IMR-90 (cell line): ENCODE data around the gene IGSF3. TPM values are rescaled to one million over a fixed set of nuclear protein-coding genes. Genes with fewer than 3 reads are reported as not detected.

Source experiments
- ATAC-seq: fragments of 200-7000 bp; cut with Tn5 transposase; 2 replicates; pipeline ENCODE4 v1.9.1; 2020; ENCODE audit warnings: low read depth, mild to moderate bottlenecking, moderate library complexity
- BruUV-seq: library from RNA; stranded (reverse); fragments of 400-500 nt; replicated peaks from 2 replicates; lab custom pipeline; 2021; lab: Mats Ljungman, UMichigan
- CTCF ChIA-PET: fragments of 300-600 bp; formaldehyde crosslinking; extraction: SDS; loops from one replicate; lab custom pipeline; 2021; ENCODE audit warnings: antibody characterized with exemption; lab: Yijun Ruan, JAX
- POLR2A ChIA-PET: fragments of 300-600 bp; sonication (Branson Sonifier 250); formaldehyde crosslinking; loops from one replicate; lab custom pipeline; 2022; ENCODE audit warnings: antibody characterized with exemption; ENCODE audit not compliant: unreplicated experiment; lab: Charles Lee
- DNase-seq: peaks from one replicate; pipeline ENCODE4 v3.0.0; 2013
- H2AFZ ChIP-seq: replicated peaks from 2 replicates; pipeline ENCODE3; 2013; ENCODE audit warnings: low read length, mild to moderate bottlenecking; ENCODE audit not compliant: poor library complexity
- H2AK5ac ChIP-seq: 2 replicates; pipeline ENCODE4 v1.6.1; 2013; ENCODE audit warnings: low read depth, low read length, inconsistent platforms
- H2AK9ac ChIP-seq: replicated peaks from 2 replicates; pipeline ENCODE3; 2013; ENCODE audit warnings: mild to moderate bottlenecking, low read depth, low read length, moderate library complexity; ENCODE audit not compliant: poor library complexity
- H2BK120ac ChIP-seq: 2 replicates; pipeline ENCODE4 v1.6.1; 2013; ENCODE audit warnings: low read depth, low read length, inconsistent platforms
- H2BK15ac ChIP-seq: 3 replicates; pipeline ENCODE4 v1.6.1; 2013; ENCODE audit warnings: low read depth, low read length, inconsistent platforms
- H2BK20ac ChIP-seq: 2 replicates; pipeline ENCODE4 v1.6.1; 2013; ENCODE audit warnings: low read depth, mild to moderate bottlenecking, inconsistent platforms, low read length, moderate library complexity
- H2BK5ac ChIP-seq: 2 replicates; pipeline ENCODE4 v1.6.1; 2013; ENCODE audit warnings: mild to moderate bottlenecking, low read depth, low read length, inconsistent platforms; ENCODE audit not compliant: poor library complexity, severe bottlenecking
- H3K14ac ChIP-seq: replicated peaks from 2 replicates; pipeline ENCODE4 v1.6.1; 2013; ENCODE audit warnings: low read depth, low read length, inconsistent platforms
- H3K18ac ChIP-seq: 2 replicates; pipeline ENCODE4 v1.6.1; 2013; ENCODE audit warnings: low read depth, low read length, control low read depth
- H3K23ac ChIP-seq: 2 replicates; pipeline ENCODE4 v1.6.1; 2013; ENCODE audit warnings: low read depth, low read length, inconsistent platforms
- H3K27ac ChIP-seq: 2 replicates; pipeline ENCODE4 v1.5.1; 2013; ENCODE audit warnings: mild to moderate bottlenecking, control low read depth, low read length; ENCODE audit not compliant: insufficient read depth
- H3K27me3 ChIP-seq: 2 replicates; pipeline ENCODE4 v1.6.1; 2013; ENCODE audit warnings: low read length; ENCODE audit not compliant: control insufficient read depth, insufficient read depth
- H3K36me3 ChIP-seq: 2 replicates; pipeline ENCODE4 v1.6.1; 2013; ENCODE audit warnings: low read length, mixed read lengths; ENCODE audit not compliant: control insufficient read depth, insufficient read depth
- H3K4ac ChIP-seq: 2 replicates; pipeline ENCODE4 v1.6.1; 2013; ENCODE audit warnings: low read depth, low read length, inconsistent platforms
- H3K4me1 ChIP-seq: 2 replicates; pipeline ENCODE4 v1.6.1; 2013; ENCODE audit warnings: low read length, mixed read lengths; ENCODE audit not compliant: control insufficient read depth, insufficient read depth
- H3K4me2 ChIP-seq: 2 replicates; pipeline ENCODE4 v1.6.1; 2013; ENCODE audit warnings: low read depth, mild to moderate bottlenecking, control low read depth, low read length, moderate library complexity
- H3K4me3 ChIP-seq: 2 replicates; pipeline ENCODE4 v1.5.1; 2013; ENCODE audit warnings: low read depth, mild to moderate bottlenecking, control low read depth, low read length, moderate library complexity; ENCODE audit not compliant: insufficient read depth
- H3K56ac ChIP-seq: 2 replicates; pipeline ENCODE4 v1.6.1; 2013; ENCODE audit warnings: low read length, inconsistent platforms; ENCODE audit not compliant: insufficient read depth; ENCODE audit errors: extremely low read depth
- H3K79me1 ChIP-seq, 2 experiments: 2 replicates each; pipeline ENCODE4 v1.6.1; 2013; ENCODE audit warnings: low read length in 2 of 2, inconsistent platforms in 1 of 2, low read depth in 1 of 2
- H3K9ac ChIP-seq: 2 replicates; pipeline ENCODE4 v1.6.1; 2013; ENCODE audit warnings: low read depth, low read length, control low read depth
- H3K9me1 ChIP-seq: 2 replicates; pipeline ENCODE4 v1.6.1; 2013; ENCODE audit warnings: low read length, inconsistent platforms; ENCODE audit not compliant: insufficient read depth
- H3K9me3 ChIP-seq: 2 replicates; pipeline ENCODE4 v1.6.1; 2013; ENCODE audit warnings: low read length; ENCODE audit not compliant: control insufficient read depth, insufficient read depth
- H4K20me1 ChIP-seq: 2 replicates; pipeline ENCODE4 v1.6.1; 2013; ENCODE audit warnings: low read length, inconsistent platforms; ENCODE audit not compliant: insufficient read depth
- H4K5ac ChIP-seq: 2 replicates; pipeline ENCODE4 v1.6.1; 2013; ENCODE audit warnings: mild to moderate bottlenecking, low read depth, low read length, control low read depth
- H4K8ac ChIP-seq, 2 experiments: 2 replicates each; pipeline ENCODE4 v1.6.1; 2013; ENCODE audit warnings: low read depth in 2 of 2, low read length in 2 of 2, control low read depth in 1 of 2, inconsistent platforms in 1 of 2
- H4K91ac ChIP-seq: 2 replicates; pipeline ENCODE4 v1.6.1; 2013; ENCODE audit warnings: low read depth, low read length, inconsistent platforms; ENCODE audit not compliant: insufficient read depth
- BHLHE40 ChIP-seq: fragments of 150-350 bp; IDR thresholded peaks from 2 replicates; pipeline ENCODE4 v1.6.1; 2016; ENCODE audit warnings: mild to moderate bottlenecking, low read depth, low read length
- CHD1 ChIP-seq: IDR thresholded peaks from 2 replicates; pipeline ENCODE4 v1.6.1; 2012; ENCODE audit warnings: low read depth, low read length, improper control_type of control experiment
- MAFK ChIP-seq: IDR thresholded peaks from 2 replicates; pipeline ENCODE4 v1.6.1; 2012; ENCODE audit warnings: low read depth, low read length, improper control_type of control experiment
- MAZ ChIP-seq: IDR thresholded peaks from 2 replicates; pipeline ENCODE4 v1.6.1; 2012; ENCODE audit warnings: low read depth, mild to moderate bottlenecking, low read length, improper control_type of control experiment, moderate library complexity, borderline replicate concordance
- MXI1 ChIP-seq: IDR thresholded peaks from 2 replicates; pipeline ENCODE4 v1.6.1; 2012; ENCODE audit warnings: low read depth, mild to moderate bottlenecking, low read length, moderate library complexity, borderline replicate concordance
- NFE2L2 ChIP-seq: fragments of 150-350 bp; IDR thresholded peaks from 2 replicates; pipeline ENCODE4 v1.6.1; 2016; ENCODE audit warnings: low read depth, mild to moderate bottlenecking, low read length
- POLR2A ChIP-seq: IDR thresholded peaks from 2 replicates; pipeline ENCODE4 v1.6.1; 2012; ENCODE audit warnings: mild to moderate bottlenecking, low read depth, low read length
- RAD21 ChIP-seq: IDR thresholded peaks from 2 replicates; pipeline ENCODE4 v1.6.1; 2012; ENCODE audit warnings: low read length, improper control_type of control experiment
- SMC3 ChIP-seq: fragments of 150-350 bp; IDR thresholded peaks from 2 replicates; pipeline ENCODE4 v1.6.1; 2016; ENCODE audit warnings: low read depth, mild to moderate bottlenecking, antibody characterized with exemption, low read length, moderate library complexity
- WGBS, 2 experiments: methylation state at CpG; one replicate each; pipeline versions ENCODE4 v1.1.5 to v1.1.7; 2013; ENCODE audit warnings: missing lambda C conversion rate in 2 of 2; ENCODE audit not compliant: insufficient read length in 1 of 2; ENCODE audit errors: extremely low coverage in 2 of 2; 5-methylcytosine and 5-hydroxymethylcytosine counted together
- dilution Hi-C: fragments of 300-500 bp; cut with HindIII; formaldehyde crosslinking; loops from one replicate; pipeline ENCODE4 v1.14.3; 2018; ENCODE audit warnings: low sequenced_read_pairs; ENCODE audit not compliant: unreplicated experiment
- in situ Hi-C: fragments of 300-500 bp; cut with MboI; formaldehyde crosslinking; loops from 3 replicates; pipeline ENCODE4 v1.14.3; 2019; ENCODE audit warnings: low sequenced_read_pairs, inconsistent platforms, mixed read lengths
- intact Hi-C: fragments of 100-400 bp; cut with micrococcal nuclease; formaldehyde crosslinking; loops from 2 replicates; pipeline ENCODE4 v1.10.0; 2022
- polyA plus RNA-seq, 3 experiments: library from polyadenylated mRNA; depleted of rRNA; stranded (reverse); fragments of >200 nt; gene quantifications; 2 replicates each; pipeline ENCODE4 v1.2.3, GENCODE V29; 2012; ENCODE audit warnings: low replicate concordance in 1 of 3
- total RNA-seq: library from RNA; depleted of rRNA; stranded (reverse); fragments of >200 nt; gene quantifications from 2 replicates; pipeline ENCODE4 v1.2.3, GENCODE V29; 2012
- TF ChIP-seq, protein P1 (sequence below): fragments of 150-350 bp; IDR thresholded peaks from 2 replicates; pipeline ENCODE4 v1.6.1; 2016; ENCODE audit warnings: low read depth, mild to moderate bottlenecking, low read length, moderate library complexity, borderline replicate concordance
- TF ChIP-seq, protein P2 (sequence below): conservative IDR thresholded peaks from 2 replicates; pipeline ENCODE4 v1.5.1; 2012; ENCODE audit warnings: mild to moderate bottlenecking, low read depth, low read length, improper control_type of control experiment
- TF ChIP-seq, protein P3 (sequence below): fragments of 150-350 bp; IDR thresholded peaks from 2 replicates; pipeline ENCODE4 v1.6.1; 2017; ENCODE audit warnings: mild to moderate bottlenecking, antibody characterized with exemption, low read length, low read depth

The IGSF3 gene
- total and polyA plus RNA-seq, 2 of the 4 experiments (the other 2 are of a cell fraction) = under 0.01 to 0.02 TPM

DNA sequence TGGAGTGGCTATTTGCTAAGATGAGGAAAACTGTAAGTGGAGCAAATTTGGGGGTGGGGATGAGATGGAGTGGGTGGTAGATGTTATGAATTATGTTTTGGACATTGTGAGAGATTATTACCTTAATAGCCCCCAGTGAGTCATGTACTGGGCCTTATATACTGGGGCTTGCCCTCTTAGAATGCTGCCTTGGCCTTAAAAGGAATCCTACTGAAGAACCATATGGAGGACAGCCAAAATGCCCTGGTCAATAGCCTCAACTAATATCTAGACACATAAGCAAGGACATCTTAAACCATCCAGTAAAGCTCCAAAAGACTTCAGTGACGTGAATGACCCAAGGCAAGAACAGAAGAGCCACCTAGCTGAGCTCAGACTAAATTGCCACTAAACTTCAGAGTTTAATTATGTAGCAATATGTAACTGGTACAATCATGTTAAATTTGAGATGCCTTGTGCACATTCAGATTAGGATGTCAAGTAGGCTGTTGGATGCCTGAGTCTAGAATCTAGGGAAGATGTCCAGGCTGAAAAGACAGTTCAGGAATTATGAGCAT is 13.9 kb upstream of the IGSF3 start:
- no peak overlapping the region for H3K9ac ChIP-seq
- no peak overlapping the region for H3K18ac ChIP-seq
- H3K14ac ChIP-seq = no peak overlapping the region
- no peak overlapping the region for H3K4me3 ChIP-seq
- H3K4ac ChIP-seq = no peak overlapping the region
- no peak overlapping the region for H2BK5ac ChIP-seq
- in situ Hi-C loops (no loop called here), dilution Hi-C loops (no loop called here), intact Hi-C loops (no loop called here)
- H3K9me3 ChIP-seq = no peaks in the 10 kb centered on the region
- H3K27me3 ChIP-seq = no peaks in the 10 kb centered on the region
- no peak overlapping the region for H4K91ac ChIP-seq
- WGBS, 2 experiments = no CpG with 5 or more reads among the region's 1 CpG
- no peak overlapping the region for H4K8ac ChIP-seq
- TF ChIP-seq MAFK = no peak
- TF ChIP-seq, protein P1, sequence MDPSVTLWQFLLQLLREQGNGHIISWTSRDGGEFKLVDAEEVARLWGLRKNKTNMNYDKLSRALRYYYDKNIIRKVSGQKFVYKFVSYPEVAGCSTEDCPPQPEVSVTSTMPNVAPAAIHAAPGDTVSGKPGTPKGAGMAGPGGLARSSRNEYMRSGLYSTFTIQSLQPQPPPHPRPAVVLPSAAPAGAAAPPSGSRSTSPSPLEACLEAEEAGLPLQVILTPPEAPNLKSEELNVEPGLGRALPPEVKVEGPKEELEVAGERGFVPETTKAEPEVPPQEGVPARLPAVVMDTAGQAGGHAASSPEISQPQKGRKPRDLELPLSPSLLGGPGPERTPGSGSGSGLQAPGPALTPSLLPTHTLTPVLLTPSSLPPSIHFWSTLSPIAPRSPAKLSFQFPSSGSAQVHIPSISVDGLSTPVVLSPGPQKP = no peak
- no peak for TF ChIP-seq MAZ
- TF ChIP-seq, protein P2, sequence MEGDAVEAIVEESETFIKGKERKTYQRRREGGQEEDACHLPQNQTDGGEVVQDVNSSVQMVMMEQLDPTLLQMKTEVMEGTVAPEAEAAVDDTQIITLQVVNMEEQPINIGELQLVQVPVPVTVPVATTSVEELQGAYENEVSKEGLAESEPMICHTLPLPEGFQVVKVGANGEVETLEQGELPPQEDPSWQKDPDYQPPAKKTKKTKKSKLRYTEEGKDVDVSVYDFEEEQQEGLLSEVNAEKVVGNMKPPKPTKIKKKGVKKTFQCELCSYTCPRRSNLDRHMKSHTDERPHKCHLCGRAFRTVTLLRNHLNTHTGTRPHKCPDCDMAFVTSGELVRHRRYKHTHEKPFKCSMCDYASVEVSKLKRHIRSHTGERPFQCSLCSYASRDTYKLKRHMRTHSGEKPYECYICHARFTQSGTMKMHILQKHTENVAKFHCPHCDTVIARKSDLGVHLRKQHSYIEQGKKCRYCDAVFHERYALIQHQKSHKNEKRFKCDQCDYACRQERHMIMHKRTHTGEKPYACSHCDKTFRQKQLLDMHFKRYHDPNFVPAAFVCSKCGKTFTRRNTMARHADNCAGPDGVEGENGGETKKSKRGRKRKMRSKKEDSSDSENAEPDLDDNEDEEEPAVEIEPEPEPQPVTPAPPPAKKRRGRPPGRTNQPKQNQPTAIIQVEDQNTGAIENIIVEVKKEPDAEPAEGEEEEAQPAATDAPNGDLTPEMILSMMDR = no peak
- TF ChIP-seq BHLHE40 = no peak
- no peak for TF ChIP-seq SMC3
- no peak for TF ChIP-seq NFE2L2
- TF ChIP-seq, protein P3, sequence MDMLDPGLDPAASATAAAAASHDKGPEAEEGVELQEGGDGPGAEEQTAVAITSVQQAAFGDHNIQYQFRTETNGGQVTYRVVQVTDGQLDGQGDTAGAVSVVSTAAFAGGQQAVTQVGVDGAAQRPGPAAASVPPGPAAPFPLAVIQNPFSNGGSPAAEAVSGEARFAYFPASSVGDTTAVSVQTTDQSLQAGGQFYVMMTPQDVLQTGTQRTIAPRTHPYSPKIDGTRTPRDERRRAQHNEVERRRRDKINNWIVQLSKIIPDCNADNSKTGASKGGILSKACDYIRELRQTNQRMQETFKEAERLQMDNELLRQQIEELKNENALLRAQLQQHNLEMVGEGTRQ = no peak
- TF ChIP-seq RAD21 = no peak
- TF ChIP-seq POLR2A = no peak
- no peak for TF ChIP-seq MXI1
- TF ChIP-seq CHD1 = no peak
- H2BK120ac ChIP-seq = no peak overlapping the region
- no peak overlapping the region for H2BK20ac ChIP-seq
- H4K5ac ChIP-seq = no peak overlapping the region
- no peaks in the 10 kb centered on the region for H3K9me1 ChIP-seq
- no peak overlapping the region for H3K4me2 ChIP-seq
- DNase-seq = no peak
- H4K20me1 ChIP-seq = no peaks in the 10 kb centered on the region
- ChIA-PET CTCF (no interaction called here), POLR2A (no interaction called here)
- H2BK15ac ChIP-seq = no peak overlapping the region
- no peak overlapping the region for H3K23ac ChIP-seq
- H3K27ac ChIP-seq = no peak overlapping the region
- H3K79me1 ChIP-seq = no peaks in the 10 kb centered on the region
- ATAC-seq = no peak
- no peaks in the 10 kb centered on the region for H3K36me3 ChIP-seq
- no peak overlapping the region for H2AFZ ChIP-seq
- H3K4me1 ChIP-seq = no peaks in the 10 kb centered on the region
- no peak overlapping the region for H3K56ac ChIP-seq
- H2AK5ac ChIP-seq = no peak overlapping the region
- no peak overlapping the region for H2AK9ac ChIP-seq
- no TSS peak for BruUV-seq
